Left renal cortex interstitium (tissue), 4 donors: ENCODE data around the gene ENTPD1. TPM values are rescaled to one million over a fixed set of nuclear protein-coding genes. Genes with fewer than 3 reads are reported as not detected.
A peak's percentile ranks its signal among the peaks of the same experiment; 100 is the strongest.
"Not testable (repeated sequence)": the region's sequence is repeated elsewhere in the genome, so short reads cannot be mapped to it uniquely, and the experiment has no call there.

Experiments used
- DNase-seq, 4 donors: peaks; one replicate each; pipeline ENCODE4 v3.0.0-alpha.2; 2013; ENCODE audit warnings: low read depth in 4 of 4, low spot score in 2 of 4, missing footprints in 1 of 4
- polyA plus RNA-seq, 4 donors: library from polyadenylated mRNA; unstranded; fragments of 120-200 nt; gene quantifications; one replicate each; pipeline ENCODE4 v1.2.1, GENCODE V29; 2013; ENCODE audit not compliant: insufficient read length in 4 of 4

Gene ENTPD1
- polyA plus RNA-seq, 4 donors: 18.8 to 26.9 (median 22.6) TPM

DNA sequence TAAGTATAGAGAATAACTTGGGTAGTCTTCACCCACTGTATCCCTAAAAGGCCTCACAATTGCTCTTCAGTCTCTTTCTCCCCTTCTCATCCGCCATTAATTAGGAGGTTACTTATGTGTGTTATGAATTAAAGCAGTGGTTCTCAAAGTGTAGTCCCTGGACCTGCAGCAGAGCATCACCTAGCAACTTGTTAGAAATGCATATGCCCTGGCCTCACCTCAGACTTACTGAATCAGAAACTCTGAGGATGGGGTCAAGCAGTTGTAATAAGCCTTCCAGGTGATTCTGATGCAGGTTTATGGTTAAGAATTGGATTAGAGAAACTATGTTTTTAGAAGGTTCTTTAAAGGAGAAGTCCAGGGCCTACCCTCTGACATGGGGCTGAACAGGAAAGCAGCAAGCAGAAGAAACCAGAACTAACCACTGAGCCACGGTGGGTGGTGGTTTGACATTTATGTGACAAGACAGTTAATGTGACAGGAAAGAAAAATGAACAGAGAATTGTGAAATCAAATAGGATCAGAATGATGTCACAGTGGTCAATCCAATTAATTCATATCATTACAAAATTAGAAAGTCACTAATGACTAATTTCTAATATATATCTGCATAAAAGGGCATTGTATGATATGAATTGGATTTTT lies 37.6 kb downstream of the ENTPD1 start:
- no peak for DNase-seq

DNA sequence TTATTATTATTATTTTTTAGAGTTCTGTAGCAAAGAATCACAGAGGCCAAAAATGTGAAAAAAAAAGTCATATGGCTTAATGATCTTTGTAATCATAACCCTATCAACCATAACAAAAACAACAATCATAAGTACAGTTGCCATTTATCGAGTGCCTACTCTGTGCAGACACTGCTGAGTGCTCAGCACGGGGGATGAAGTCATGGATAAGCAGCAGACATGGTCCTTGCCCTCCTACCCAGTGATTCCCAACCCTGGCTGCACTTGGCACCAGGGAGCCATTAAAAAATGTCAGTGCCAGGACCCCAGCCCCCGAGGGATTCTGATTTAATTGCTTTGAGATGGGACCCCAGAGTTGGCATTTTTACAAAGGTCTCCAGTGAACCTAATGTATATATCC lies 38.2 kb downstream of the ENTPD1 start:
- DNase-seq: no peak

DNA sequence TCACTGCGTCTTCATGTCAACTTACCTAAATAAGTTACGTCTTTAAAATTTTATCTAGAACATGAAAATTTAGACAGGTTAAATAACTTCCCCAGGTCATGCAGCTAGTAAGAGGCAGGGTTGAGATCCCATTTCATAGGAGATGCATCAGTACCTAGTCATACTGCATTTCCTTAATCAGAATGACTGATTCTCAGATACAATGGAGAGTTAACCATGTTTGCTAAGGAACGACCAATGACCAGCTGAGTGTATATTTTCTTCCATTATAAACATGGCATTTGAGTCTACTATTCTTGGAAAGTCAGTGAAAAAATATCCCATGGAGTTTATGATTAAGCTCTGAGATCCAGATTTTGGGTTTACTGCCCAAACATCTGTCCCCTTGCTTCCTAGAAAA lies 39.6 kb downstream of the ENTPD1 start:
- no peak for DNase-seq

DNA sequence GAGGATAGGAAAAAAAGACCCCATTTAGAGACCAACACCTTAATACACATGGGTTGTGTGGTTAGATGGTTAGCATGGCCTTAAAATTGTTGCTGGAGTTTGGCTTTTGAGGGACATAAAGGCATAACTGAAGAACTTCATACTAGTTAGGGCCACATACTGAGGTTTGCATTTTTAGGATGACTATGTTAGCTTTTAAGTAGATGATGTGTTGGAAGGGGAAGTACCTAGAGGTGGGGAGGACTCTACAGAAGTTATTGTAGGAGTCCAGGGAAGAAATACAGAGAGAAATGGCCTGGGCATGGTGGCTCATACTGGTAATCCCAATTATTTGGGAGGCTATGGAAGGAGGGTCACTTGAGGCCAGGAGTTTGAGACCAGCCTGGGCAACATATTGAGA lies 40.5 kb downstream of the ENTPD1 start:
- DNase-seq: no peak

DNA sequence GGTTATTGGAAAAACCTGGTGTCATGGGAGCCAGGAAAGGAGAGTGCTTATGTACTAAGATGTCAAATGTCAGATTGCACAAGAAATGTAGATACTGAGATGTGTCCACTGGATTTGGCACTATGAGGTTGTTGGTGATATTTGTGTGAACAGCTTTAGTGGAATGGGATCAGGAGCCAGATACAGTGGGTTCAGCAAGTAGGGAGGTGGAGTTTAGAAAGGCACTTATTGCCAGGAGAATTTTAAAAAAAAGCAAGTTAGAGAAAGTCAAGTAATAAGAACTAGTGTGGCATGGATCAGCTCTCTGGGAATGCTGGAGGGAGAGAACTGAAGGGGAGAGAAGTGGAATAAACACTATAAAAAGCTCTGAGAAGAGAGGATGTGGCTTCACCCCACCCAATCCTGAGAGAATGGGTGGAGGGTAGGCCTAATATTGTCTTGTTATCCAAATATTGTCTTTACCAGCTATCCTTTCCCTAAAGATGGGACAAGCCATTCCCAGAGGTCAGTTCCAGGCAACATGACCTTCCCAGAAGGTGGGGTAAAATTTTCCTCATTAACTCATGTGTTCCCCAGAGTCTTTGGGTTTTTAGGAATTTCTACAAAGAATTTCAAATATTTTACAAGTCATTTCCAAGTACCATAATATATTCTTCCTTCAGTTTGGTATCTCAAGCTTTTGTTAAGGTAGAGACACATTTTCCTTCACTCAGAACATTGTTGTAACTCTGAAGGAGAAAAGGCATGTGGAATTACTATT lies 42.3 kb downstream of the ENTPD1 start:
- no peak for DNase-seq

DNA sequence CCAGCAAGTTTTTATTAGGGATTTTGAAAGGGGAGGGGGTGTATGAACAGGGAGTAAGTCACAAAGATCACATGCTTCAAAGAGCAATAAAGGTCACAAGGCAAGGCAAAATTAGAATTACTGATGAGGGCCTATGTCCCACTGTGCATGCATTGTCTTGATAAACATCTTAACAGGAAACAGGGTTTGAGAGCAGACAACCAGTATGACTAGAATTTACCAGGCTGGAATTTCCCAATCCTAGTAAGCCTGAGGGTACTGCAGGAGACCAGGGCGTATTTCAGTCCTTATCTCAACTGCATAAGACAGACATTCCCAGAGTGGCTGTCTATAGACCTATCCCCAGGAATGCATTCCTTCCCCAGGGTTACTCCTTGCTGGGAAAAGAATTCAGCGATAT lies 44.3 kb downstream of the ENTPD1 start:
- not testable (repeated sequence) for DNase-seq

DNA sequence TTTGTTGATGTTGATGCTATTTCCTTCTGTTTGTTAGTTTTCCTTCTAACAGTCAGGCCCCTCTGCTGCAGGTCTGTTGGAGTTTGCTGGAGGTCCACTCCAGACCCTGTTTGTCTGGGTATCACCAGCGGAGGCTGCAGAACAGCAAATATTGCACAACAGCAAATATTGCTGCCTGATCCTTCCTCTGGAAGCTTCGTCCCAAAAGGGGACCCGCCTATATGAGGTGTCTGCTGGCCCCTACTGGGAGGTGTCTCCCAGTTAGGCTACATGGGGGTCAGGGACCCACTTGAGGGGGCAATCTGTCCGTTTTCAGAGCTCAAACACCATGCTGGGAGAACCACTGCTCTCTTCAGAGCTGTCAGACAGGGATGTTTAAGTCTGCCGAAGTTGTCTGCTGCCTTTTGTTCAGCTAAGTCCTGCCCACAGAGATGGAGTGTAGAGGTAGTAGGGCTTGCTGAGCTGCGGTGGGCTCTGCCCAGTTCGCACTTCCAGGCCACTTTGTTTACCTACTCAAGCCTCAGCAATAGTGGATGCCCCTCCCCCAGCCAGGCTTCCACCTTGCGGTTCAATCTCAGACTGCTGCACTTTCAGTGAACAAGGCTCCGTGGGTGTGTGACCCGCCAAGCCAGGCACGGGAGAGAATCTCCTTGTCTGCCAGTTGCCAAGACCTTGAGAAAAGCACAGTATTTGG lies 50.9 kb downstream of the ENTPD1 start:
- not testable (repeated sequence) for DNase-seq

DNA sequence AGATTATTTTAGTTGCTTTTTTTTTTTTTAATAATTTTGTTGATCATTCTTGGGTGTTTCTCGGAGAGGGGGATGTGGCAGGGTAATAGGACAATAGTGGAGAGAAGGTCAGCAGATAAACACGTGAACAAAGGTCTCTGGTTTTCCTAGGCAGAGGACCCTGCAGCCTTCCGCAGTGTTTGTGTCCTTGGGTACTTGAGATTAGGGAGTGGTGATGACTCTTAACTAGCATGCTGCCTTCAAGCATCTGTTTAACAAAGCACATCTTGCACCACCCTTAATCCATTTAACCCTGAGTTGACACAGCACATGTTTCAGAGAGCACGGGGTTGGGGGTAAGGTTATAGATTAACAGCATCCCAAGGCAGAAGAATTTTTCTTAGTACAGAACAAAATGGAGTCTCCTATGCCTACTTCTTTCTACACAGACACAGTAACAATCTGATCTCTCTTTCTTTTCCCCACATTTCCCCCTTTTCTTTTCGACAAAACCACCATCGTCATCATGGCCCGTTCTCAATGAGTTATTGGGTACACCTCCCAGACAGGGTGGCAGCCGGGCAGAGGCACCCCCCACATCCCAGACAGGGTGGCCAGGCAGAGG lies 52.8 kb downstream of the ENTPD1 start:
- not testable (repeated sequence) for DNase-seq

DNA sequence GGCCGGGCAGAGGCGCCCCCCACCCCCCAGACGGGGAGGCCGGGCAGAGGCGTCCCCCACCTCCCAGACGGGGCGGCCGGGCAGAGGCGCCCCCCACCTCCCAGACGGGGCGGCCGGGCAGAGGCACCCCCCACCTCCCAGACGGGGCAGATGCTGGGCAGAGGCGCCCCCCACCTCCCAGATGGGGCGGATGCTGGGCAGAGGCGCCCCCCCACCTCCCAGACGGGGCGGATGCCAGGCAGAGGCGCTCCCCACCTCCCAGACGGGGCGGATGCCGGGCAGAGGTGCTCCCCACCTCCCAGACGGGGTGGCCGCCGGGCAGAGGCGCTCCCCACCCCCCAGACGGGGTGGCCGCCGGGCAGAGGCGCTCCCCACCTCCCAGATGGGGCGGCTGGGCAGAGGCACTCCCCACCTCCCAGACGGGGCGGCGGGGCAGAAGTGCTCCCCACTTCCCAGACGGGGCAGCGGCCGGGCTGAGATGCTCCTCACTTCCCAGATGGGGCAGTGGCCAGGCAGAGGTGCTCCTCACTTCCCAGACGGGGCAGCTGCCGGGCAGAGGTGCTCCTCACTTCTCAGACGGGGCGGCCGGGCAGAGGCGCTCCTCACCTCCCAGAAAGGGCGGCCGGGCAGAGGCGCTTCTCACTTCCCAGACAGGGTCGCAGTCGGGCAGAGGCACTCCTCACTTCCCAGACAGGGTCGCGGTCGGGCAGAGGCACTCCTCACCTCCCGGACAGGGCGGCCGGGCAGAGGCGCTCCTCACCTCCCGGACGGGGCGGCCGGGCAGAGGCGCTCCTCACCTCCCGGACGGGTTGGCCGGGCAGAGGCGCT lies 53.6 kb downstream of the ENTPD1 start:
- DNase-seq: no peak

DNA sequence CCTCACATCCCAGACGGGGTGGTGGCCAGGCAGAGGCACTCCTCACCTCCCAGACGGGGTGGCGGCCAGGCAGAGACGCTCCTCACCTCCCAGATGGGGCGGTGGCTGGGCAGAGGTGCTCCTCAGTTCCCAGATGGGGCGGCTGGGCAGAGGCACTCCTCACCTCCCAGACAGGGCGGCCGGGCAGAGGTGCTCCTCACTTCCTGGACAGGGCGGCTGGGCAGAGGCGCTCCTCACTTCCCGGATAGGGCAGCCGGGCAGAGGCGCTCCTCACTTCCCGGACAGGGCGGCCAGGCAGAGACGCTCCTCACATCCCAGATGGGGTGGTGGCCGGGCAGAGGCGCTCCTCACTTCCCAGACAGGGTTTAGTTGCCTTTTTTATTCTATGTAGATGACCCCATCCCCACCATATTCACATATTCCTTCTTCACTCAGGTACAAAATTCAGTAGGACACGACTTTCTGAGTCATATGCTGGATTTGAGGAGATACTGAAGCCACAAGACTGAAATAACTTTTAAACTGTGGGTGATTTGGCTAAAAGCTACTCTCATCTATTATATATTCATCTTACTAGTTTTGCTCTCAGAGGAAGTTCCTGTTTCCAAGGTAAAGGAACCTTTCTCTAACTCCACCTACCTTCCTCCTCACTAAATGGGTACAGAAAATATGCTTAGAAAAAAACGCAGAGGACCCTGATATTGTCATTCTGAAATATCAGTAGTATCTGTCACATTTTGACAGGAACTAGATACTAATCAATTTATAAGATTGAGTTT lies 54.4 kb downstream of the ENTPD1 start:
- no peak for DNase-seq

DNA sequence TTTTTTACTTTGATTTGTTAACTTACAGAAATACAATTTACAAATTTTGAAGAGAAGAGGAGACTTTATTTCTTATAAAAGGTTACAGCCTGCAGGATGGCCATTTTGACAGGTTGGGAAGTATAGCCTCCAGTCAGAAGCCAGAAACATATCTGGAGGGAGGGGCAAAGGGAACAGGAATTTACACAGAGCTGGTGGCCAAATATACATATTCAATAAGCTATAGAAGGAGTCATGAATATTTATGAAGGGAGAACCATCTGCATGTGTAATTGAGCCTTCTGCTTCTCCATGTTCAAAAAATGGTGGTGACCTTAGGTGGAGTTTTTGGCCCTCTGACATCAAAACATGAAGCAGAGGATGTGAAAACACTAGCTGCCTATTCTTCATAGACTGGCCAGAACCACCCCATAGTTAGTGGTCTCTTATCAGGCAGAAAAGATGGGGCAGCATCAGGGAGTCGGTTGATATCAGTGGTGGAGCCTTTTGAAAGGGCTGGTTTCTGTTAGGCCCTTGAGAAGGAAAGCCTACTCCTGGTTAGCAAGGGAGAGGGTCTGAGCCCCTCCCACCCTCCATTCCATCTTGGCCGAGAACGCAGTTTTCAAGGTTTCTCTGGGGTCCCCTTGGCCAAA lies 57.2 kb downstream of the ENTPD1 start:
- no peak for DNase-seq

DNA sequence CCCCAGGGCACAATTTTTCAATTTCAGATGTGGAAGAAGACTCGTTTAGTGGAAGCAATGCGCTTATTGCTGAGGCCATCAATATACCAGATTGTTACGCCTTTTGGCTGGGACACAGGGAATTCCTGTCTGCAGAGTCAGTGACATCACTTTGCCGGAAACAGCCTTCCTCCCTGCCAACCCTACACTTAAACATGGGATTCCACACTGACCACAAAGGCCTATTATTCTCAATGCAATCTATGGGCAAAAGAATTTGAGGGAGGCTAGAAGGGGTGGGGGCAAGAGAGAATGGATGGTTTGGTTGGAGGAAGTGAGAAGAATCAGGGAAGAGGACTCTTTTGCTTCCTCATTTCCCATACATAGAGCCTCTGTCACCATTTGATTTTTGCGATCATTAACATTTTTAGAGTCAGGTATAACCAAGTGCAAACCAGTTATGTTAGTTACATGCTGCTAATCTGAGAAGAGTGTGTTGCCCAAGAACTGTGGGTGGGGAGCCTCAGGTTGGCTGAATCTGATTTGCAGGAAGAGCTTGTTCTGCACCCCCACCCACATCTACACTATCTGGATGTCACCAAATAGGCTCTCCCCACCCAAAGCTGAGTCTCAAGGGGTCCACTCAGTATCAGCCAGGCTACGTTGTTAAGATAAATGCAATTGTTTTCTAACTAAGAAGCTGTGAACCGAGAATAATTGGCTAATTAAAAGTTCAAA lies 58.2 kb downstream of the ENTPD1 start:
- DNase-seq: peak in 2 of 4 donors; percentile 16 to 21

DNA sequence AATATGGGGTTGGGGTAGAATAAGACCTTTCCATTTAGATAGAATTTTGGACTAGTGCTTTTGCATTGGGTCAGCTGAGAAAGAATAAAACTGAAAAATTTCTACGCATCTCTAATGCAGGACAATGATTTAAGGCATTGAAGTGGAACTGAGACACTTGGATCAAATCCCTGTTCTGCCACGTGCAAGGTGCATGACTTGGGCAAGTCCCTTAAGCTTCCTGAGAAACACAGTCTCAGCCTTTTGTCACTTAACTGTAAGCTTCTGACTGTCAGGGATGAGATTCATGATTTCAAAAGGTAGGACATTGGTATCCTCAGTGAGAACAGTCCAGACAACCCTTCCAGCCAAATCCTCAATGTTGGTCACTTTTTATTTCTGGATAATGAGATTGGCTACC lies 59.2 kb downstream of the ENTPD1 start:
- no peak for DNase-seq

DNA sequence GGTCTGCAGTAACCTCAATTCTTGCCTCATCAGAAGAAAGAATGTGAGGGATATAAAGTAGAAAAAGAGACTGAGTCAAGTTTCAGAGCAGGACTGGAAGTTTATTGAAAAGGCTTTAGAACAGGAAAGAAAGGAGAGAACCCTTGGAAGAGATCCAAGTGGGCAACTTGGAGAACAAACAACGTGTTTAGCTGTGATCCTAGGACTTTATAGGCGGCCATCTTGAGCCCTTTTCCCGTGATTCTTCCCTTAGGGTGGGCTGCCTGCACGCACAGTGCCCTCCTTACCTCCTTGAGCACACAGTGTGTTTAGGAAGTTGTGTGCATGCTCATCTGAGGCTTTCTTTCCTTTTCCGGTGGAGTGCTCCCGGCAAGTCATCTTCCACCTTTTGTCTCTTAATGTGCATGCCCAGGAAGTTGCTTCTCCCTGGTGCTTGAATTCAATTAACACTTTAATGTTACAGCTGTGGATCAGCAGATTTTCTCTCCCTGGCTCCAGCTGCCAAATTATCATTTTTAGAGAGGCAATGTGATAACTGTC lies 59.8 kb downstream of the ENTPD1 start:
- no peak for DNase-seq

DNA sequence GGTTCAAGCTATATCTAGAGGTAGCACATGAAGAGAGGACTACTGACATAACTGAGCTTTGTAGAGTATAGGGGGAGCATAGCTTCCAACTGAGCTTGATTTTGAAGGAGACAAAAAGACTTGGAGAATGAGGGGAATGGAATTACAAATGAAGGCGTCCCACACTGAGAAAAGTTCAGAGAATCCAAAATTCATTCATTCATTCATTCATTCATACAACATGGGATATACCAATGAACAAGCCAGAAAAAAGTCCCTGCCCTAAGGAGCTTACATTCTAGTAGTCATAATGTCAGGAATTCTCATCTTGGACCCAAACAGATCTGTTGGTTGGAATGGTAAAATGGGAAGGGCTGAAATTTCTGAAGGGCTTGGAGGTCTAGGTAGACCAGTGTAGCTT lies 62.0 kb downstream of the ENTPD1 start:
- no peak for DNase-seq

DNA sequence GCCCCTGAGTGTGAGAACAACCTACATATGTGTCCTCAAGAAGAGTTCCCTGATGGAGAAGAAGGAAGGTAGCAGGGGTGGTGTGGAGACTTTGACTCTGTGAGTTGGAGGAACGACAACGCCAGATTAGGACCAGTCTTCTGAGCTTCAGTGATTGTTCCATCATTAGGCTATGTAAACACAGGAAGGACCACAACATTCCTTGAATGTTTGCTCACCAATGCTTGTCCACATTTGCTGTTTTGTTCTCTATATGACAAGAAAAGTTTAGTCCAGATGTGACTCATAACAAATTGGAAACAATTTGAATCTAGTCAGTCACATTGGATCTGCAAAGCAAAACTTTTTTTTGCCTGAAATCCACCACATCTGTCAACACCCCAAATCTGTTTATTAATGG lies 62.7 kb downstream of the ENTPD1 start:
- no peak for DNase-seq

DNA sequence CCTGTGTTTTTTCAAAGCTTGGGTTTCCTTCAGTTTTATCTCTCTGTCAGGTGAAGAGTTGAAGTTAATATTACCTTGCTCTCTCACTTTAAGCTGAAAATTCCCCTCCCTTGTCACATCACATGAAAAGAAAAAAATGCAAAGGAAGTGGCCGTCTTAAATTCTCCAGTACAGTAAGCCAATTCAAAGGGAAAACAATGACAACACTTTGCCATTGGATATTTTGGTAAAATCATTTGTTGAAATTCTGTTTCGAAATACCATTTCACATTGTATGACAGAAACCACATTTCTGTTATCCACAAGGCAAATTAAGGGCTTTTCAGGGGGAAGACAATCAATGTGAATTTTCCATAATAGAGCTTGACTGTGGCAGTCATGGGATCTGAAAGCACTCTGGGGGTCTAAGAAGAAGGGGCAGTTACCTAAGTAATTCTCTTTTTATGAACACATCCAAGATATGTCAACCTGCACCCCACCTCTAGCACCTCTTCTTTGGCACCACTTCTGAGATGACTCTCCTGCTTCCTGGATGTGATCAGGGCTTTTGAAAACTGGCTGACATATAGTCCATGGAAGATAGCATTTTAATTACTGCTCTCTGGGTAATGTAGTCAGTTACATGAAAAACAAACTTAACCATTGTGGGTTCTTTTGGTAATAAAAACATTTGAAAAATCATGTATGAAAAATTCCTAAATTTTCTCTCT lies 63.8 kb downstream of the ENTPD1 start:
- DNase-seq: no peak

DNA sequence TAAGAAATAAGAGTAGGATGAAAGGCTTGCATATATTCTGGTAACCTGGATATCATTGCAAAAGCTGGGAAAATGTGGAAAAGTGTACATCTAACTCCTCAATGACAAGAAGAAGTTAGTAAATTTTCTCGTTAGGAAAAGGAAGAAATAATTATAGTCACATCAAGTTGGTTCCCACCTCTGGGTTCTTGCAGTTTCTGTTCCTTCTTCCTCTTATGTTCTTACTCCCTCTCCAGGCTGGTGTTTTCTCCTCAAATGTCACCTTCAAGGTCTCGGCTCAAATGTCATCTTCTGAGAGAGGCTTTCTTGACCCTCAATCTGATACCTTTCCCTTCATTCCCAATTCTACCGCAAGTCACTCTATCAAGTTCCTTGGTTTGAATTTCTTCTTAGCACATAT lies 64.4 kb downstream of the ENTPD1 start:
- DNase-seq: no peak
